ENCODE results near the gene PDIA6.

The PDIA6 gene

GRCh38 chr2:10788855-10789254, 23.7 kb downstream of the PDIA6 start:
- TF ChIP-seq CTCF (IDR thresholded peaks at IDR 0.05; ENCODE audit: control insufficient read depth, extremely low read depth, insufficient read depth) = no peak
- no peak for DNase-seq (ENCODE audit: low read depth)

GRCh38 chr2:10787176-10787968, 25.2 kb downstream of the PDIA6 start:
- TF ChIP-seq CTCF (IDR thresholded peaks at IDR 0.05; ENCODE audit: control insufficient read depth, extremely low read depth, insufficient read depth) = peak; percentile 34
- DNase-seq (ENCODE audit: low read depth) = no peak
- H3K4me3 ChIP-seq (ENCODE audit: low read depth, low read length) = no peak overlapping the region

More at GRCh38 chr2:10788855-10789254, 23.7 kb downstream of the PDIA6 start:
- no peak overlapping the region for H3K4me3 ChIP-seq (ENCODE audit: low read depth, low read length)

- no peak for TF ChIP-seq CTCF (IDR thresholded peaks at IDR 0.05; ENCODE audit: control insufficient read depth, extremely low read depth, insufficient read depth)
- no peak for DNase-seq (ENCODE audit: low read depth)
- H3K4me3 ChIP-seq (ENCODE audit: low read depth, low read length) = no peak overlapping the region
These were observed 26.2 kb downstream of the PDIA6 start for GRCh38 chr2:10786240-10786982.

- no peak for DNase-seq (ENCODE audit: low read depth)
- H3K4me3 ChIP-seq (ENCODE audit: low read depth, low read length) = no peak overlapping the region
- TF ChIP-seq CTCF (IDR thresholded peaks at IDR 0.05; ENCODE audit: control insufficient read depth, extremely low read depth, insufficient read depth) = no peak
These were observed 27.3 kb downstream of the PDIA6 start for GRCh38 chr2:10785260-10785659.

- DNase-seq (ENCODE audit: low read depth) = no peak
These were observed 27.9 kb downstream of the PDIA6 start for GRCh38 chr2:10784719-10785118.

GRCh38 chr2:10783421-10783820, 29.2 kb downstream of the PDIA6 start:
- no peak overlapping the region for H3K4me3 ChIP-seq (ENCODE audit: low read depth, low read length)
- TF ChIP-seq CTCF (IDR thresholded peaks at IDR 0.05; ENCODE audit: control insufficient read depth, extremely low read depth, insufficient read depth) = no peak
- DNase-seq (ENCODE audit: low read depth) = no peak

More at GRCh38 chr2:10784719-10785118, 27.9 kb downstream of the PDIA6 start:
- H3K4me3 ChIP-seq (ENCODE audit: low read depth, low read length) = no peak overlapping the region
- TF ChIP-seq CTCF (IDR thresholded peaks at IDR 0.05; ENCODE audit: control insufficient read depth, extremely low read depth, insufficient read depth) = no peak

Measured in LNCaP clone FGC (cell line).